ENCODE results near the gene FNIP2. TPM values are rescaled to one million over a fixed set of nuclear protein-coding genes. Genes with fewer than 3 reads are reported as not detected.
"Not testable (repeated sequence)": the region's sequence is repeated elsewhere in the genome, so short reads cannot be mapped to it uniquely, and the experiment has no call there.

The FNIP2 gene
- total RNA-seq, 6 donors from 2014 or later, result 70.4 to 103 (median 83.2) TPM

- peak in 1 of 2 donors; percentile 90 for DNase-seq
These were observed 133.7 kb downstream of the FNIP2 start for GRCh38 chr4:158902280-158903078.

DNA sequence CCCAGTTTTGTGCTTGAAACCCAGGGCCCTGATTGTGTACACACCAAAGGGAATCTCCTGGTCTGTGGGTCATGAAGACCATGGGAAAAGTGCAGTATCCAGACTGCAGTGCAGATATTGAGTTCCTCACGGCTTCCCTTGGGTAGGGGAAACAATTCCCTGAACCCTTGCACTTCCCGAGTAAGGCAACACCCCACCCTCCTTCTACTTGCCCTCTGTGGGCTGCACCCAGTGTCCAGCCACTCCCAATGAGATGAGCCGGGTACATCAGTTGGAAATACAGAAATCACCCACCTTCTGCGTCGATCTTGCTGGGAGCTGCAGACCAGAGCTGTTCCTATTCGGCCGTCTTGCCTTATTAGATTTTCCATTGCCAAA lies 134.2 kb downstream of the FNIP2 start:
- 96 to 99% methylated on average over 7 of the region's 7 CpGs for WGBS, 2 donors
- Histone ChIP-seq H3K27me3 (no peaks in the 10 kb centered on the region), H3K4me3 (no peak overlapping the region), H3K27ac (peak overlapping the region in 2 of 4 donors; percentile 26), H3K9me3 (no peaks in the 10 kb centered on the region), H3K4me1 (peaks cover 11 to 16% (median 12%) of the 10 kb centered on the region in 4 donors), H3K36me3 (peaks cover 0 to 29% (median 7%) of the 10 kb centered on the region in 4 donors)
- DNase-seq (no peak), ATAC-seq (ENCODE audit: low FRiP score in 2 of 2) (no peak)
- TF ChIP-seq EP300 (IDR thresholded peaks at IDR 0.05) (no peak), POLR2AphosphoS5 (IDR thresholded peaks at IDR 0.05) (no peak), POLR2A (IDR thresholded peaks at IDR 0.05) (no peak), CTCF (IDR thresholded peaks at IDR 0.05) (no peak)

More at GRCh38 chr4:158902280-158903078, 133.7 kb downstream of the FNIP2 start:
- not testable (repeated sequence) for H3K27me3 ChIP-seq; ATAC-seq (ENCODE audit: low FRiP score in 2 of 2); H3K9me3 ChIP-seq; H3K4me3 ChIP-seq
- Histone ChIP-seq H3K36me3 (peaks cover 0 to 29% (median 7%) of the 10 kb centered on the region in 4 donors), H3K27ac (peak overlapping the region in 2 of 4 donors; percentile 26), H3K4me1 (peaks cover 11 to 16% (median 12%) of the 10 kb centered on the region in 4 donors)
- 67 to 74% methylated on average over 10 to 14 of the region's 14 CpGs for WGBS, 2 donors
- peak in 2 of 6 experiments; percentile 12 to 31 for TF ChIP-seq CTCF (IDR thresholded peaks at IDR 0.05)

DNA sequence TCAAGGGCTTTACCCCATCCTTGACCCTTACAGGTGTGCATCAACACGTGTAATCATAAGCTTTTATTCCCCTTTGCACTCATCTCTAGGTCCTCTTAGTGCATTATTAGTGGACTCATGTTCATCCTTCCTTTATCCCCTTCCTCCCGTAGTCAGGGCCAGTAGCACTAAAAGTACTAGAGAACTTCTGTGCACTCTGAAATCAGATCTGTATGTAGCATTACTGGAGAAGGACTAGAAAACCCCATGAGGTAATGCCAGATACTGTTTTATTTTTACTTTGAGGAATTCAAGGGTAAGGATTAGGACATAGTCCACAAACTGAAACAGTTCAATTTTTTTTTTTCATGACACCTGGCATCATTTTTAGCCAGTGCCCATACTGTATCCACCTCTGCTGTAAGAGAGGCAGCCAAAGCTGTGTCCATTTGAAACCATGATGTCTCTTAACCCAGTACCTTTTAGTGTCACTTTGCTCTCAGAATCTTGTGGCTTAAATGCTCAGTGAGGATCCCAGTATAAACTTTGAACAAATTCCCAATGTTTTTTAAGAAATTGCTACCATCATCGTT lies 134.7 kb downstream of the FNIP2 start:
- H3K27ac ChIP-seq, result no peak overlapping the region
- no peak for ATAC-seq (ENCODE audit: low FRiP score in 2 of 2)
- no peaks in the 10 kb centered on the region for H3K9me3 ChIP-seq
- no peaks in the 10 kb centered on the region for H3K27me3 ChIP-seq
- TF ChIP-seq EP300 (IDR thresholded peaks at IDR 0.05) (no peak), POLR2AphosphoS5 (IDR thresholded peaks at IDR 0.05) (no peak), POLR2A (IDR thresholded peaks at IDR 0.05) (no peak), CTCF (IDR thresholded peaks at IDR 0.05) (no peak)
- no peak for DNase-seq
- H3K36me3 ChIP-seq, result peaks cover 0 to 29% (median 7%) of the 10 kb centered on the region in 4 donors
- peaks cover 11 to 16% (median 12%) of the 10 kb centered on the region in 4 donors for H3K4me1 ChIP-seq
- WGBS, 2 donors, result 86 to 91% methylated on average over 3 of the region's 3 CpGs
- H3K4me3 ChIP-seq, result no peak overlapping the region

DNA sequence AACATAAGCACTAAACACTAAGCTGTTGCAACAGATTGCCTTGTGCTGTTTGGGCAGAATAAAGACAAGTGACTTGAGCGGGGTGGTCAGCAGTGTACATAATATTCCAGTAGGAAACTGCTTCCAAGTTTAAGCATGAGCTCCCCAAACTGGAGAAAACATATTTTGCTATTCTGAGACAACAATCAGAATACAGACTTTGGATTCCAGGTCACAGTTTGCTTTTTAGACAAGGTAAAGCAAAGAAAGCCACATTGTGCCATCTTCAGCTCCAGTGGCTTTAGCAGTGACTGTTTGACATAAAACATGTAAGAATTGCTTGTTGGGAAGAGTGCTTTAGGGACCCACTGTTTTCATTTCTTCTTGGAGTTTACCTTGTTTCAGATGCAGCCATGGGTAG lies 136.0 kb downstream of the FNIP2 start:
- no peak for TF ChIP-seq POLR2AphosphoS5 (IDR thresholded peaks at IDR 0.05)
- TF ChIP-seq CTCF (IDR thresholded peaks at IDR 0.05), result no peak
- no peak for TF ChIP-seq EP300 (IDR thresholded peaks at IDR 0.05)
- TF ChIP-seq POLR2A (IDR thresholded peaks at IDR 0.05), result no peak
- Histone ChIP-seq H3K36me3 (peaks cover 0 to 29% (median 7%) of the 10 kb centered on the region in 4 donors), H3K4me1 (peaks cover 11 to 12% (median 12%) of the 10 kb centered on the region in 4 donors), H3K27ac (no peak overlapping the region), H3K9me3 (no peaks in the 10 kb centered on the region), H3K4me3 (no peak overlapping the region), H3K27me3 (no peaks in the 10 kb centered on the region)
- 93 to 97% methylated on average over 1 of the region's 1 CpG for WGBS, 2 donors
- DNase-seq, result no peak
- no peak for ATAC-seq (ENCODE audit: low FRiP score in 2 of 2)

All from upper lobe of left lung (tissue), 6 donors.